ENCODE data around the gene ASZ1. TPM values are rescaled to one million over a fixed set of nuclear protein-coding genes. Genes with fewer than 3 reads are reported as not detected.
"Not testable (repeated sequence)": the region's sequence is repeated elsewhere in the genome, so short reads cannot be mapped to it uniquely, and the experiment has no call there.

Gene ASZ1
- total and polyA plus RNA-seq, 9 donors, result not detected

DNA sequence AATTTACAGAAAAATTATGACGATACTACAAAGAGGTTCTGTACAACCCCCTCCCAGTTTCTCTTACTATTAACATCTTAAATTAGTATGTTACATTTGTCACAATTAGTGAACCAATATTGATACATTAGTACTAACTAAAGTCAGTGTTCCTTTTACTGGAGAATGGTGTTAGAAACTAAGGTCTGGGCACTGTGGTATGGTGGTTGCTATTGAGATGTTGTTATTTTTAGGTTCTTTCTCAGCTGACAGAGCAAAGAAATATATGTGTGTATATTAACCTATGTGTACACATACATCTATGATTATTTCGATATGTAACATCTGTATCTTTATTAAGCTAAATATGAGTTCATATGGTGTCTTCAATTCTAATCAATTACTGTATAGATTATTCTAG, 40.9 kb upstream of the ASZ1 start:
- TF ChIP-seq CTCF (IDR thresholded peaks at IDR 0.05), result no peak
- no peak for TF ChIP-seq EP300 (IDR thresholded peaks at IDR 0.05)
- no peak for TF ChIP-seq POLR2A (IDR thresholded peaks at IDR 0.05)
- H3K4me1 ChIP-seq (ENCODE audit: insufficient read depth), result no peaks in the 10 kb centered on the region
- no peak overlapping the region for H3K27ac ChIP-seq
- DNase-seq, result no peak
- no peaks in the 10 kb centered on the region for H3K27me3 ChIP-seq
- WGBS, 3 donors, result 79 to 87% (median 85%) methylated on average over 2 of the region's 2 CpGs
- no peaks in the 10 kb centered on the region for H3K36me3 ChIP-seq
- H3K9me3 ChIP-seq, result no peaks in the 10 kb centered on the region
- H3K4me3 ChIP-seq, result no peak overlapping the region
- intact Hi-C loops (cut with DNase I), result no loop called here

DNA sequence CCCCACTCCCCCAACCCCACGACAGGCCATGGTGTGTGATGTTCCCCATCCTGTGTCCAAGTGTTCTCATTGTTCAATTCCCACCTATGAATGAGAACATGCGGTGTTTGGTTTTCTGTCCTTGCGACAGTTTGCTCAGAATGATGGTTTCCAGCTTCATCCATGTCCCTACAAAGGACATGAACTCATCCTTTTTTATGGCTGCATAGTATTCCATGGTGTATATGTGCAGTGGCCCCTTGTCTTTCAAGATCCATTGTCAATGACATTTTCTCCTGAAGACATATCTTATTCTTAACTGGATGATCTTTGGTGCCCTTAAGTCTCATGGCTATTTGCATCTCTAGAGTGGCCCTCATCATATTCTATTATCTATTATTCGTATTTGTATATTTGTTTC, 33.5 kb upstream of the ASZ1 start:
- H3K27me3 ChIP-seq; intact Hi-C loops (cut with DNase I); H3K9me3 ChIP-seq; H3K4me1 ChIP-seq (ENCODE audit: insufficient read depth); H3K27ac ChIP-seq; H3K36me3 ChIP-seq; H3K4me3 ChIP-seq; DNase-seq: not testable (repeated sequence)
- WGBS, 3 donors, result 85 to 92% (median 91%) methylated on average over 3 to 4 of the region's 4 CpGs

DNA sequence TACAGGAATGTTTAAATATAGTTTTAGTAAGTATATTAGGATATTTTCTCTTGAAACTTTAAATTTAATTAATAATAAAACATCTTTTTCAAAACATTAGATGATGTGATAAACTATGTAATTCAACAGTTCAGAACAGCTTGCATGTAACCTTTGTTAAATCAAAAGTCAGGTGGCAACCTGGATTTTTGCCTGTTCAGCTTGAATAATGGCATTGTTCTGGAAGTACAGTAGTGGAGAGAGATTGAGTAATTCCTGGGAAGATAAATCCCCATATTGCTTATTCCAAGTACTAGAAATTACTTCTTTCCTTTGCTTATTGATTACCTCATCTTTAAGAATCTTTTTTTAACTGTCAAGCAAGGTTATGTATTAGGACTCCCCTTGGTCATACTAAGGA, 32.4 kb upstream of the ASZ1 start:
- H3K27me3 ChIP-seq, result no peaks in the 10 kb centered on the region
- H3K36me3 ChIP-seq, result no peaks in the 10 kb centered on the region
- no peaks in the 10 kb centered on the region for H3K9me3 ChIP-seq
- intact Hi-C loops (cut with DNase I), result no loop called here
- no peak for TF ChIP-seq EP300 (IDR thresholded peaks at IDR 0.05)
- TF ChIP-seq CTCF (IDR thresholded peaks at IDR 0.05), result no peak
- no peak for TF ChIP-seq POLR2A (IDR thresholded peaks at IDR 0.05)
- no peaks in the 10 kb centered on the region for H3K4me1 ChIP-seq (ENCODE audit: insufficient read depth)
- no peak overlapping the region for H3K4me3 ChIP-seq
- H3K27ac ChIP-seq, result no peak overlapping the region
- no peak for DNase-seq

- WGBS, 3 donors, result 29 to 34% (median 31%) methylated on average over 3 of the region's 3 CpGs
- Histone ChIP-seq H3K36me3 (no peaks in the 10 kb centered on the region), H3K27ac (no peak overlapping the region), H3K27me3 (no peaks in the 10 kb centered on the region), H3K9me3 (no peaks in the 10 kb centered on the region), H3K4me3 (no peak overlapping the region), H3K4me1 (ENCODE audit: insufficient read depth) (no peaks in the 10 kb centered on the region)
- intact Hi-C loops (cut with DNase I), result no loop called here
- no peak for TF ChIP-seq POLR2A (IDR thresholded peaks at IDR 0.05)
- TF ChIP-seq EP300 (IDR thresholded peaks at IDR 0.05), result no peak
- peak in 1 of 3 donors; percentile 18 for TF ChIP-seq CTCF (IDR thresholded peaks at IDR 0.05)
- DNase-seq, result no peak
These were observed 31.8 kb upstream of the ASZ1 start for GRCh38 chr7:117458977-117459583.

DNA sequence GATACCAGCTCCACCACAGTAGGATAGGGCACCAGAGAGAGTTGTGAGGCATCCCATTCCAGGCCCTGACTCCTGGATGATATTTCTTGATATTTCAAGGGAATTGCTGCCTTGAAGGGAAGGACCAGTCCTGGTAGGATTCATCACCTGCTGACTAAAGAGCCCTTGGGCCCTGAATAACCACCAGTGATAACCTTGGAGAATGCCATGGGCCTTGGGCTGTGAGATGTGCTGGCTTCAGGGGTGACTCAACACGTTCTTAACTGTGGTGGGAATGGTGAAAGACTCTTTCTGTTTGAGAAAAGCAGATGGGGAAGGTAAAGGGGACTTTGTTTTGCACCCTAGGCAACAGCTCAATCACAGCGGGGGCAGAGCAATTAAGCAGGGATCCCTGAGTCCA, 21.4 kb upstream of the ASZ1 start:
- intact Hi-C loops (cut with DNase I), result no loop called here
- WGBS, 3 donors, result 60 to 72% (median 62%) methylated on average over 2 of the region's 2 CpGs

More for the DNA sequence above, 21.4 kb upstream of the ASZ1 start:
- TF ChIP-seq POLR2A (IDR thresholded peaks at IDR 0.05) (no peak), CTCF (IDR thresholded peaks at IDR 0.05) (no peak), EP300 (IDR thresholded peaks at IDR 0.05) (no peak)
- no peak overlapping the region for H3K4me3 ChIP-seq
- H3K4me1 ChIP-seq (ENCODE audit: insufficient read depth), result no peaks in the 10 kb centered on the region
- H3K36me3 ChIP-seq, result no peaks in the 10 kb centered on the region
- no peaks in the 10 kb centered on the region for H3K27me3 ChIP-seq
- no peak overlapping the region for H3K27ac ChIP-seq
- H3K9me3 ChIP-seq, result no peaks in the 10 kb centered on the region
- no peak for DNase-seq
